Gastroesophageal sphincter (tissue), 4 donors: ENCODE data around the gene TTC39B. TPM values are rescaled to one million over a fixed set of nuclear protein-coding genes. Genes with fewer than 3 reads are reported as not detected.

Experiments
- ATAC-seq: fragments of 150-250 bp; one replicate; pipeline ENCODE4 v1.9.1; 2016; ENCODE audit warnings: mild to moderate bottlenecking, moderate library complexity
- H3K27ac ChIP-seq, 4 donors: fragments of 200-600 bp; sonication (generic) in 3 of 4; 1 replicate in 3 of 4; 2 replicates in 1 of 4; pipeline ENCODE4 v1.5.1; 2016 to 2019
- H3K27me3 ChIP-seq: fragments of 200-600 bp; sonication (generic); one replicate; pipeline ENCODE4 v1.5.1; 2019
- H3K36me3 ChIP-seq, 2 donors: fragments of 200-600 bp; sonication (generic); one replicate each; pipeline ENCODE4 v1.5.1; 2019; ENCODE audit warnings: control low read depth in 1 of 2
- H3K4me1 ChIP-seq, 3 donors: fragments of 200-600 bp; sonication (generic); 1 replicate in 2 of 3; 2 replicates in 1 of 3; pipeline ENCODE4 v1.5.1; 2016 to 2019; ENCODE audit warnings: control low read depth in 2 of 3
- H3K4me3 ChIP-seq, 2 donors: fragments of 200-600 bp; sonication (generic); one replicate each; pipeline ENCODE4 v1.5.1; 2019; ENCODE audit warnings: mild to moderate bottlenecking in 1 of 2, moderate library complexity in 1 of 2
- H3K9me3 ChIP-seq, 3 donors: fragments of 200-600 bp; sonication (generic); one replicate each; pipeline ENCODE4 v1.5.1; 2017 to 2019; ENCODE audit warnings: control low read depth in 2 of 3
- EP300 ChIP-seq: sonication (generic); formaldehyde crosslinking; IDR thresholded peaks from one replicate; pipeline ENCODE4 v1.6.1; 2017; ENCODE audit warnings: antibody characterized with exemption, mild to moderate bottlenecking
- POLR2A ChIP-seq, 2 donors: fragments of 450-650 bp; IDR thresholded peaks; one replicate each; pipeline ENCODE4 v1.6.1; 2017; ENCODE audit warnings: antibody characterized with exemption in 2 of 2, mild to moderate bottlenecking in 2 of 2, moderate library complexity in 1 of 2
- POLR2AphosphoS5 ChIP-seq: sonication (generic); formaldehyde crosslinking; IDR thresholded peaks from one replicate; pipeline ENCODE4 v1.6.1; 2017; ENCODE audit warnings: antibody characterized with exemption
- WGBS, 2 donors: methylation state at CpG; one replicate each; pipeline ENCODE4 v1.1.5; 2018; ENCODE audit warnings: low coverage in 1 of 2; 5-methylcytosine and 5-hydroxymethylcytosine counted together
- total RNA-seq, 4 donors: library from RNA; depleted of rRNA; stranded (reverse); fragments of >200 nt; gene quantifications; one replicate each; pipeline ENCODE4 v1.1.0, GENCODE V29; 2016
- TF ChIP-seq, protein P1 (sequence below), 4 experiments: fragments of 200-600 bp in 2 of 4; fragments of 450-650 bp in 2 of 4; sonication (generic) in 1 of 4; IDR thresholded peaks; one replicate each; pipeline ENCODE4 v1.5.1; 2017 to 2019; ENCODE audit warnings: antibody characterized with exemption in 4 of 4, mild to moderate bottlenecking in 2 of 4, moderate library complexity in 2 of 4

Gene TTC39B
- total RNA-seq, 4 donors from 2014 or later: 9.0 to 15.4 (median 11.8) TPM

DNA sequence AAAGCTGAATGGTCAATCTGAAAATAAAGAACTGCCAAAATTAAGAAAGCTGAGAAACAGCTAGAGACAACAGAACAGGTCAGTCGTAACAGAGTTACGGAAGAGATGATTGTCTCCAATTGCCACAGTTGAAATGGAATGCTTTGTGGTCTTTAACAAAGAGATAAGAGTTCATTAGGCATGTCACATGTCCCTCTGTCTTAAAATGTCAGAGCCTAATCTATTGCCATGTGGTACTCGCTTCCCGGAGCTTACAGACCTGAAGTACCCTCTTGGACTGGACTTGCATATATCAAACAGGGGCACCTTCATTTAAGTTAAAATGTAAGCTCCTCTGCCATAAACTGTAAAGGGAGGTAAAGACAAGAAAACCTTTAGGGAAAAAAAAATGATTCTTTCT lies 19.7 kb downstream of the TTC39B start:
- ATAC-seq: no peak
- WGBS, 2 donors: 84 to 100% methylated on average over 3 to 4 of the region's 4 CpGs
- peaks cover 0 to 3% of the 10 kb centered on the region in 2 donors for H3K36me3 ChIP-seq
- H3K27ac ChIP-seq: no peak overlapping the region
- peaks cover 0 to 16% (median 0%) of the 10 kb centered on the region in 3 donors for H3K4me1 ChIP-seq
- no peaks in the 10 kb centered on the region for H3K9me3 ChIP-seq
- H3K4me3 ChIP-seq: no peak overlapping the region
- TF ChIP-seq POLR2A (IDR thresholded peaks at IDR 0.05): no peak
- TF ChIP-seq EP300: no peak
- TF ChIP-seq POLR2AphosphoS5: no peak
- TF ChIP-seq, protein P1, sequence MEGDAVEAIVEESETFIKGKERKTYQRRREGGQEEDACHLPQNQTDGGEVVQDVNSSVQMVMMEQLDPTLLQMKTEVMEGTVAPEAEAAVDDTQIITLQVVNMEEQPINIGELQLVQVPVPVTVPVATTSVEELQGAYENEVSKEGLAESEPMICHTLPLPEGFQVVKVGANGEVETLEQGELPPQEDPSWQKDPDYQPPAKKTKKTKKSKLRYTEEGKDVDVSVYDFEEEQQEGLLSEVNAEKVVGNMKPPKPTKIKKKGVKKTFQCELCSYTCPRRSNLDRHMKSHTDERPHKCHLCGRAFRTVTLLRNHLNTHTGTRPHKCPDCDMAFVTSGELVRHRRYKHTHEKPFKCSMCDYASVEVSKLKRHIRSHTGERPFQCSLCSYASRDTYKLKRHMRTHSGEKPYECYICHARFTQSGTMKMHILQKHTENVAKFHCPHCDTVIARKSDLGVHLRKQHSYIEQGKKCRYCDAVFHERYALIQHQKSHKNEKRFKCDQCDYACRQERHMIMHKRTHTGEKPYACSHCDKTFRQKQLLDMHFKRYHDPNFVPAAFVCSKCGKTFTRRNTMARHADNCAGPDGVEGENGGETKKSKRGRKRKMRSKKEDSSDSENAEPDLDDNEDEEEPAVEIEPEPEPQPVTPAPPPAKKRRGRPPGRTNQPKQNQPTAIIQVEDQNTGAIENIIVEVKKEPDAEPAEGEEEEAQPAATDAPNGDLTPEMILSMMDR (IDR thresholded peaks at IDR 0.05): no peak
- H3K27me3 ChIP-seq: no peaks in the 10 kb centered on the region

DNA sequence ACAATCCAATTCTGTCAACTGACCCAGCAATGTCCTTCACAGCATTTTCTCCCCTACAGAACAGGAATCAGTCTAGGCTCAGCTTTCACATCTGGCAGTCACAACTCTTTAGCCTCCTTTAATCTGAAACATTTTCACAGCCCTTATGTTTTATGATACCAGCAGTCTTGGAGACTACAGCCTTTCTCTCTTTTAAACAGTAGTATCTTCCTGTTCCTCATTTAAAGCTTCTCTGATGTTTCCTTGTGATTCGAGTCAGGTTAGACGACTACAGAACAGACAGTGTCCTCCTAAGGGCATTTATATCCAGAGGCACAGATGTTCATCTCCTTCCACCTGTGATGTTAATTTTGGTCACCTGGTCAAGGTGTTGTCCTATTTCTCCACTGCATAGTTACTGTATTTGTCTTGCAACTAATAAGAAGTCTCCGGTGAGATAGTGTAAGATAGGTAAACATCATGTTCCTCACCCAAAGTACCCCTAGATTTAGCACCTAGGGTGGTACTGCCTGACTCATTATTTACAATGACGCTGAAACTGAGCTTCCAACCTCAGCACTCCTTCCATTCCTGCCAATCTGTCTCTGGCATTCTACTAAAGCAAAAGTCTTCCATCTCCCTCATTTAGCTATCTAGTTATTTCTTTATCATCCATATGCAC lies 20.7 kb downstream of the TTC39B start:
- H3K4me3 ChIP-seq: no peak overlapping the region
- peaks cover 0 to 3% of the 10 kb centered on the region in 2 donors for H3K36me3 ChIP-seq
- no peak overlapping the region for H3K27ac ChIP-seq
- no peak for ATAC-seq
- peaks cover 0 to 7% (median 0%) of the 10 kb centered on the region in 3 donors for H3K4me1 ChIP-seq
- WGBS, 2 donors: 70 to 90% methylated on average over 4 of the region's 4 CpGs
- TF ChIP-seq, protein P1 (IDR thresholded peaks at IDR 0.05): no peak
- TF ChIP-seq EP300: no peak
- no peaks in the 10 kb centered on the region for H3K27me3 ChIP-seq
- H3K9me3 ChIP-seq: no peaks in the 10 kb centered on the region

DNA sequence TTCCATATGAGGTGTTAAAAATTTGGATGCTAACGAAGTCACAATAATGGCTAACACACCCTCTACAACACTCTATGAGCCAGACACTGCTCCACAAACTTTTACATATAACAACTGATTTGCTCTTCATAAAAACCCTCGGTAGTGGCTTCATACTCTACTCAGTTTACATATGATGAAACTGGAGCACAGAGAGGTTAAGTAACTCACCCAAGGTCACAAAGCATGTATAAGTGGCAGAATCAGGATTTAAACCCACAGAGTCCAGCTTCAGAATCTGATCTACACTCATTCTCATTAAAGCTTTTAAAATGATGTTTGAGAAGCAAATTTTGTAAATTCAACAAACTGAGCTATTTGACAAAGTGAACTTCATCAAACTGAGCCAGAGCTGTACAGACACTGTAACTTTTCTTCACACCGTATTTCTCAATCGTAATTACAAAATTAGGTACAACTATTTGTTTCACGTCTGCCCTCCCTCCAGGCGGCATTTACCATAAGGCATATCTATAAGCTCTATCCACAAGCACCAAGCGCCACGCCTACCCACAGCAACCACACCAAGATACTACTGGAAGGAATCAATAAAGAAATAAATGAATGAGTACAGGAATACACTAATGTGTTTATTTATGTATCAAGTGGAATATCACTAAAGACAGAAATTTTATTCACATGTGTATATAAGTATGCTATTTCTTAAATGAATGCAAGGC lies 24.3 kb downstream of the TTC39B start:
- Histone ChIP-seq H3K36me3 (no peaks in the 10 kb centered on the region), H3K27me3 (no peaks in the 10 kb centered on the region), H3K9me3 (no peaks in the 10 kb centered on the region), H3K4me3 (no peak overlapping the region), H3K4me1 (peaks cover 0 to 17% (median 0%) of the 10 kb centered on the region in 3 donors), H3K27ac (no peak overlapping the region)
- no peak for TF ChIP-seq POLR2A (IDR thresholded peaks at IDR 0.05)
- no peak for TF ChIP-seq EP300
- TF ChIP-seq, protein P1 (IDR thresholded peaks at IDR 0.05): no peak
- TF ChIP-seq POLR2AphosphoS5: no peak
- ATAC-seq: no peak
- WGBS, 2 donors: 86 to 91% methylated on average over 4 to 8 of the region's 8 CpGs

GRCh38 chr9:15280647-15281046 lies 26.4 kb downstream of the TTC39B start:
- no peak overlapping the region for H3K4me3 ChIP-seq
- TF ChIP-seq POLR2A (IDR thresholded peaks at IDR 0.05): no peak
- no peak for TF ChIP-seq EP300
- TF ChIP-seq, protein P1 (IDR thresholded peaks at IDR 0.05): no peak
- TF ChIP-seq POLR2AphosphoS5: no peak
- H3K27me3 ChIP-seq: no peaks in the 10 kb centered on the region
- H3K27ac ChIP-seq: no peak overlapping the region
- no peaks in the 10 kb centered on the region for H3K9me3 ChIP-seq
- no peaks in the 10 kb centered on the region for H3K36me3 ChIP-seq
- no peak for ATAC-seq
- peaks cover 0 to 22% (median 0%) of the 10 kb centered on the region in 3 donors for H3K4me1 ChIP-seq
- whole genome bisulfite sequencing, 2 donors: 89 to 95% methylated on average over 3 of the region's 3 CpGs

- H3K4me3 ChIP-seq: no peak overlapping the region
- no peaks in the 10 kb centered on the region for H3K27me3 ChIP-seq
- H3K4me1 ChIP-seq: peaks cover 0 to 22% (median 0%) of the 10 kb centered on the region in 3 donors
- TF ChIP-seq POLR2A (IDR thresholded peaks at IDR 0.05): no peak
- TF ChIP-seq, protein P1 (IDR thresholded peaks at IDR 0.05): no peak
- TF ChIP-seq POLR2AphosphoS5: no peak
- no peak for TF ChIP-seq EP300
- H3K27ac ChIP-seq: no peak overlapping the region
- no peak for ATAC-seq
- H3K36me3 ChIP-seq: no peaks in the 10 kb centered on the region
- no peaks in the 10 kb centered on the region for H3K9me3 ChIP-seq
Observed at GRCh38 chr9:15278839-15279238, 28.2 kb downstream of the TTC39B start.
